Endothelial cell of umbilical vein (primary cell): Measurements from ENCODE around the gene CHST7. TPM values are rescaled to one million over a fixed set of nuclear protein-coding genes. Genes with fewer than 3 reads are reported as not detected.

Experiments
- BruUV-seq: library from RNA; stranded (reverse); fragments of 400-500 nt; replicated peaks from 2 replicates; lab custom pipeline; 2021; lab: Mats Ljungman, UMichigan
- CTCF ChIA-PET: fragments of 300-600, 350-600 bp; sonication (Branson Sonifier 250); formaldehyde crosslinking; loops from one replicate; lab custom pipeline; 2021; ENCODE audit warnings: antibody characterized with exemption, inconsistent platforms; lab: Charles Lee
- POLR2A ChIA-PET: fragments of 300-600, 350-600 bp; sonication (Branson Sonifier 250); formaldehyde crosslinking; loops from one replicate; lab custom pipeline; 2021; ENCODE audit warnings: antibody characterized with exemption, inconsistent platforms; lab: Charles Lee
- DNase-seq: peaks from one replicate; pipeline ENCODE4 v3.0.0-alpha.2; 2011; ENCODE audit warnings: low read depth, low spot score
- FAIRE-seq: peaks from 2 replicates; lab custom pipeline; 2011; peaks lifted over from hg19 to GRCh38; lab: Jason Lieb, UNC
- H2AFZ ChIP-seq: 2 replicates; pipeline ENCODE4 v1.6.0; 2012; ENCODE audit warnings: low read depth, low read length, control low read depth, inconsistent platforms
- H3K27ac ChIP-seq: 2 replicates; pipeline ENCODE4 v1.5.1; 2011; ENCODE audit warnings: low read depth, mild to moderate bottlenecking, control low read depth, low read length, moderate library complexity; ENCODE audit not compliant: insufficient read depth
- H3K27me3 ChIP-seq, 2 experiments: 2 replicates each; pipeline versions ENCODE4 v1.6.0 to v1.6.1; 2011; ENCODE audit warnings: low read length in 2 of 2, mixed read lengths in 1 of 2; ENCODE audit not compliant: control insufficient read depth in 2 of 2, insufficient read depth in 2 of 2
- H3K36me3 ChIP-seq, 2 experiments: 2 replicates in 1 of 2; 3 replicates in 1 of 2; pipeline ENCODE4 v1.5.1; 2011; ENCODE audit warnings: low read length in 2 of 2, mild to moderate bottlenecking in 1 of 2, moderate library complexity in 1 of 2; ENCODE audit not compliant: control insufficient read depth in 2 of 2, insufficient read depth in 2 of 2; ENCODE audit errors: extremely low read depth in 1 of 2
- H3K4me1 ChIP-seq: 3 replicates; pipeline ENCODE4 v1.5.1; 2011; ENCODE audit warnings: mild to moderate bottlenecking, low read length; ENCODE audit not compliant: control insufficient read depth, insufficient read depth; ENCODE audit errors: extremely low read depth
- H3K4me2 ChIP-seq: 2 replicates; pipeline ENCODE4 v1.6.1; 2011; ENCODE audit warnings: low read length, control low read depth, mixed read lengths; ENCODE audit not compliant: insufficient read depth
- H3K4me3 ChIP-seq, 3 experiments: fragments of 200-600 bp in 1 of 3; sonication (generic), shearing (Covaris generic) in 1 of 3; replicated peaks in 1 of 3; 2 replicates each; pipeline ENCODE4 v1.5.1; 2011 to 2016; ENCODE audit warnings: control low read depth in 3 of 3, low read length in 3 of 3, mild to moderate bottlenecking in 2 of 3, inconsistent platforms in 1 of 3, low read depth in 1 of 3, moderate library complexity in 1 of 3; ENCODE audit not compliant: insufficient read depth in 1 of 3
- H3K79me2 ChIP-seq: 2 replicates; pipeline ENCODE4 v1.6.0; 2012; ENCODE audit warnings: low read length, inconsistent platforms; ENCODE audit not compliant: control insufficient read depth, insufficient read depth
- H3K9ac ChIP-seq: replicated peaks from 2 replicates; pipeline ENCODE3; 2011; ENCODE audit warnings: low read length, control low read depth; ENCODE audit not compliant: insufficient read depth; ENCODE audit errors: extremely low read depth
- H3K9me1 ChIP-seq: replicated peaks from 3 replicates; pipeline ENCODE4 v1.6.0; 2011; ENCODE audit warnings: mild to moderate bottlenecking, low read length; ENCODE audit not compliant: control insufficient read depth, insufficient read depth; ENCODE audit errors: extremely low read depth
- H3K9me3 ChIP-seq: replicated peaks from 2 replicates; pipeline ENCODE4 v1.5.1; 2012; ENCODE audit warnings: low read length, inconsistent platforms; ENCODE audit not compliant: control insufficient read depth, insufficient read depth
- H4K20me1 ChIP-seq: replicated peaks from 2 replicates; pipeline ENCODE3; 2011; ENCODE audit warnings: mild to moderate bottlenecking, low read length; ENCODE audit not compliant: control insufficient read depth, insufficient read depth; ENCODE audit errors: extremely low read depth
- EZH2 ChIP-seq: IDR thresholded peaks from 2 replicates; pipeline ENCODE4 v1.6.1; 2012; ENCODE audit warnings: borderline replicate concordance, low read depth, mild to moderate bottlenecking, moderate library complexity, low read length, inconsistent platforms; ENCODE audit not compliant: severe bottlenecking
- FOS ChIP-seq: IDR thresholded peaks from 2 replicates; pipeline ENCODE4 v1.6.1; 2011; ENCODE audit warnings: mild to moderate bottlenecking, low read length, moderate library complexity, borderline replicate concordance; ENCODE audit not compliant: insufficient read depth
- GATA2 ChIP-seq: IDR thresholded peaks from 2 replicates; pipeline ENCODE4 v1.7.0; 2011; ENCODE audit warnings: low read depth, mild to moderate bottlenecking, moderate library complexity, mixed read lengths, low read length; ENCODE audit not compliant: insufficient read length, insufficient read depth
- JUN ChIP-seq: IDR thresholded peaks from 2 replicates; pipeline ENCODE4 v1.6.1; 2011; ENCODE audit warnings: borderline replicate concordance, low read depth; ENCODE audit not compliant: insufficient read length, insufficient read depth
- MYC ChIP-seq: IDR thresholded peaks from one replicate; pipeline ENCODE4 v1.6.1; 2011; ENCODE audit warnings: mild to moderate bottlenecking, low read depth, low read length
- POLR2A ChIP-seq: IDR thresholded peaks from 2 replicates; pipeline ENCODE4 v1.6.1; 2012; ENCODE audit warnings: low read depth, mild to moderate bottlenecking, control low read depth, low read length
- POLR2AphosphoS5 ChIP-seq: IDR thresholded peaks from 2 replicates; pipeline ENCODE4 v1.6.1; 2012; ENCODE audit warnings: low read depth, mild to moderate bottlenecking, control low read depth, low read length, moderate library complexity; ENCODE audit not compliant: insufficient read depth
- dilution Hi-C: fragments of 300-500 bp; cut with MboI; formaldehyde crosslinking; loops from one replicate; pipeline ENCODE4 v1.15.0; 2019; ENCODE audit warnings: low sequenced_read_pairs; ENCODE audit not compliant: extremely low pct_ligation_motif_present
- intact Hi-C: fragments of 100-400 bp; cut with micrococcal nuclease; formaldehyde crosslinking; loops from one replicate; pipeline ENCODE4 v1.10.0; 2022
- polyA plus RNA-seq, 4 experiments: library from polyadenylated mRNA; depleted of rRNA in 3 of 4; stranded (reverse) in 3 of 4; unstranded in 1 of 4; fragments of >200 nt; gene quantifications; 2 replicates each; pipeline versions ENCODE4 v1.2.1 to v1.2.3, GENCODE V29; 2011 to 2012; ENCODE audit warnings: missing spikeins in 1 of 4
- total RNA-seq: library from RNA; stranded (reverse); gene quantifications from 2 replicates; pipeline ENCODE4 v1.2.3, GENCODE V29; 2021
- TF ChIP-seq, protein P1 (sequence below), 2 donors: IDR thresholded peaks; 1 replicate in 1 of 2; 2 replicates in 1 of 2; pipeline ENCODE4 v1.5.1; 2011; ENCODE audit warnings: low read length in 2 of 2, mild to moderate bottlenecking in 2 of 2, moderate library complexity in 2 of 2, control low read depth in 1 of 2, inconsistent platforms in 1 of 2, low read depth in 1 of 2; ENCODE audit not compliant: insufficient read depth in 1 of 2; ENCODE audit errors: extremely low read depth in 1 of 2
- TF ChIP-seq, protein P2 (sequence below): IDR thresholded peaks from 2 replicates; pipeline ENCODE4 v1.6.1; 2011; ENCODE audit not compliant: insufficient read depth, insufficient read length

Gene CHST7
- total and polyA plus RNA-seq, 2 donors (not counting 3 experiments of a cell fraction or from before 2014, with no cell fraction given), result 4.5 to 11.2 TPM

DNA sequence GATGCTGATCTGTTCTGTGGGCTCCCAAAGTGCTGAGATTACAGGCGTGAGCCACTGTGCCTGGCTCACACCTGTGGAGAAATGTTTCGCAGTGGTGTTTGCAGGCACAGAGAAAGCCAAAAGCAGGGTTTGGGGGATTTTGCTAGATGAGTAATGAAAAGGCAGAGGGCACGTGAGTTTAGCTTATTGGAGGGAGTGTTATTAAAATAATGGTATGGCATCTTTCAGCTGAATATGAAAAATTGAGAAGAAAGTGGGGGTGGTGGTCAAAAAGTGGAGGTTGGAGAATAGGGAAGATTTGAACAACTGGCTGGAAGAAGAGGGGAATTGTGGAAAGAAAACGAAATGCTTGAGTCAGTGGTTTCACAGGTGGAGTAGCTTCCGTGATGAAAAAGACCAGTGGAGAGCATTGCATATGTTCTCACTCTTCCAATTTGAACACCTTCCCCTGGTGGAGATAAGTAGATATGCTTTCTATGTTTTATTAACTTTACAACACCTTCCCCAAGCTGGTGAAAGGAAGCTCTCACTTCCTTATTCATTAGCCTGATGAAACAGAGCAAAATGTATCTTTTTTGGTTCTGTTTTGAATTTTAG, 1.1 kb upstream of the CHST7 start:
- Histone ChIP-seq H3K9me1 (no peaks in the 10 kb centered on the region), H3K27ac (no peak overlapping the region), H4K20me1 (no peaks in the 10 kb centered on the region), H3K9ac (no peak overlapping the region), H2AFZ (no peak overlapping the region), H3K27me3 (no peaks in the 10 kb centered on the region), H3K4me1 (peaks cover 26% of the 10 kb centered on the region), H3K4me2 (no peak overlapping the region), H3K4me3 (no peak overlapping the region), H3K79me2 (no peaks in the 10 kb centered on the region), H3K36me3 (no peaks in the 10 kb centered on the region), H3K9me3 (no peaks in the 10 kb centered on the region)
- dilution Hi-C loops (no loop called here), intact Hi-C loops (loop anchor here (10.0 kb wide), 1 partner anchor 222 kb away; no protein-coding TSS in a partner anchor)
- no TSS peak for BruUV-seq
- FAIRE-seq (no peak), DNase-seq (no peak)
- POLR2A ChIA-PET, result no interaction called here
- TF ChIP-seq EZH2 (no peak), POLR2AphosphoS5 (no peak), JUN (no peak), GATA2 (no peak), FOS (no peak), MYC (no peak), POLR2A (no peak)
- TF ChIP-seq, protein P1, sequence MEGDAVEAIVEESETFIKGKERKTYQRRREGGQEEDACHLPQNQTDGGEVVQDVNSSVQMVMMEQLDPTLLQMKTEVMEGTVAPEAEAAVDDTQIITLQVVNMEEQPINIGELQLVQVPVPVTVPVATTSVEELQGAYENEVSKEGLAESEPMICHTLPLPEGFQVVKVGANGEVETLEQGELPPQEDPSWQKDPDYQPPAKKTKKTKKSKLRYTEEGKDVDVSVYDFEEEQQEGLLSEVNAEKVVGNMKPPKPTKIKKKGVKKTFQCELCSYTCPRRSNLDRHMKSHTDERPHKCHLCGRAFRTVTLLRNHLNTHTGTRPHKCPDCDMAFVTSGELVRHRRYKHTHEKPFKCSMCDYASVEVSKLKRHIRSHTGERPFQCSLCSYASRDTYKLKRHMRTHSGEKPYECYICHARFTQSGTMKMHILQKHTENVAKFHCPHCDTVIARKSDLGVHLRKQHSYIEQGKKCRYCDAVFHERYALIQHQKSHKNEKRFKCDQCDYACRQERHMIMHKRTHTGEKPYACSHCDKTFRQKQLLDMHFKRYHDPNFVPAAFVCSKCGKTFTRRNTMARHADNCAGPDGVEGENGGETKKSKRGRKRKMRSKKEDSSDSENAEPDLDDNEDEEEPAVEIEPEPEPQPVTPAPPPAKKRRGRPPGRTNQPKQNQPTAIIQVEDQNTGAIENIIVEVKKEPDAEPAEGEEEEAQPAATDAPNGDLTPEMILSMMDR (IDR thresholded peaks at IDR 0.05; ENCODE audit: extremely low read depth in 1 of 2, insufficient read depth in 1 of 2, low read depth in 1 of 2, low read length in 2 of 2), result no peak
- TF ChIP-seq, protein P2, sequence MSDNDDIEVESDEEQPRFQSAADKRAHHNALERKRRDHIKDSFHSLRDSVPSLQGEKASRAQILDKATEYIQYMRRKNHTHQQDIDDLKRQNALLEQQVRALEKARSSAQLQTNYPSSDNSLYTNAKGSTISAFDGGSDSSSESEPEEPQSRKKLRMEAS, result no peak
- CTCF ChIA-PET, result interaction anchor here (0.8 to 1.8 kb wide), 6 partner anchors 9 to 113 kb away, joined by 3 to 7 read pairs (median 4); no protein-coding TSS in a partner anchor
